Breast epithelium (tissue), 4 donors: ENCODE results near the gene PTGR3. TPM values are rescaled to one million over a fixed set of nuclear protein-coding genes. Genes with fewer than 3 reads are reported as not detected.

Experiments used
- DNase-seq, 2 donors: peaks; one replicate each; pipeline ENCODE4 v3.0.0-alpha.2; 2019; ENCODE audit warnings: low spot score in 2 of 2
- H3K27ac ChIP-seq, 2 donors: fragments of 200-600 bp; sonication (generic) in 1 of 2; one replicate each; pipeline ENCODE4 v1.5.1; 2016 to 2019; ENCODE audit warnings: mild to moderate bottlenecking in 1 of 2
- H3K27me3 ChIP-seq, 2 donors: fragments of 200-600 bp; sonication (generic) in 1 of 2; one replicate each; pipeline versions ENCODE4 v1.5.1 to v1.6.0; 2017 to 2019; ENCODE audit warnings: control low read depth in 1 of 2, mild to moderate bottlenecking in 1 of 2
- H3K36me3 ChIP-seq: fragments of 200-600 bp; one replicate; pipeline ENCODE4 v1.5.1; 2019
- H3K4me1 ChIP-seq, 2 donors: fragments of 200-600 bp; sonication (generic); one replicate each; pipeline ENCODE4 v1.5.1; 2016 to 2019; ENCODE audit warnings: control low read depth in 1 of 2
- H3K4me3 ChIP-seq, 3 donors: fragments of 200-600 bp; sonication (generic); 1 replicate in 2 of 3; 2 replicates in 1 of 3; pipeline ENCODE4 v1.5.1; 2016 to 2019; ENCODE audit warnings: mild to moderate bottlenecking in 3 of 3, moderate library complexity in 2 of 3
- H3K9me3 ChIP-seq, 2 donors: fragments of 200-600 bp; sonication (generic) in 1 of 2; one replicate each; pipeline ENCODE4 v1.5.1; 2016 to 2019; ENCODE audit warnings: control low read depth in 1 of 2
- CTCF ChIP-seq, 3 donors: fragments of 450-650 bp; IDR thresholded peaks; one replicate each; pipeline ENCODE4 v1.5.1; 2016 to 2017; ENCODE audit warnings: antibody characterized with exemption in 3 of 3, mild to moderate bottlenecking in 3 of 3, moderate library complexity in 3 of 3
- POLR2A ChIP-seq: fragments of 450-650 bp; IDR thresholded peaks from one replicate; pipeline ENCODE4 v1.6.1; 2016; ENCODE audit warnings: antibody characterized with exemption, mild to moderate bottlenecking, moderate library complexity
- POLR2AphosphoS5 ChIP-seq, 3 donors: sonication (generic); formaldehyde crosslinking; IDR thresholded peaks; one replicate each; pipeline ENCODE4 v1.6.1; 2017; ENCODE audit warnings: antibody characterized with exemption in 3 of 3
- intact Hi-C: fragments of 100-400 bp; cut with DNase I; formaldehyde crosslinking; loops from one replicate; pipeline ENCODE4 v1.15.1; 2023; ENCODE audit warnings: low total_unique reads
- total RNA-seq, 3 donors: library from RNA; depleted of rRNA; stranded (reverse); fragments of >200 nt; gene quantifications; one replicate each; pipeline ENCODE4 v1.1.0, GENCODE V29; 2016

PTGR3 gene
- 10 to 100 TPM; 21.3 to 32.9 (median 22.9) TPM for total RNA-seq

- Histone ChIP-seq H3K27me3 (no peaks in the 10 kb centered on the region), H3K4me1 (no peaks in the 10 kb centered on the region), H3K36me3 (no peaks in the 10 kb centered on the region), H3K4me3 (peak within 1 kb of the TSS; percentile 90 to 94 (median 93)), H3K9me3 (no peaks in the 10 kb centered on the region), H3K27ac (peak within 1 kb of the TSS; percentile 95 to 99)
- DNase-seq, result peak; percentile 70 to 86
- TF ChIP-seq POLR2A, result no peak
- peak in 1 of 3 donors; percentile 42 for TF ChIP-seq POLR2AphosphoS5 (IDR thresholded peaks at IDR 0.05)
- intact Hi-C loops, result no loop called here
These were observed at the start of gene PTGR3 for GRCh38 chr18:75209129-75209950. Gene PTGR3, minus strand, starts transcription at chr18:75209139. Its CDS starts 81 bp downstream, at chr18:75209058.

- H3K27ac ChIP-seq, result peak overlapping the region; percentile 2 to 19
- no peak for DNase-seq
- H3K27me3 ChIP-seq, result no peaks in the 10 kb centered on the region
- H3K4me3 ChIP-seq, result peak overlapping the region in 1 of 3 donors; percentile 21
- H3K4me1 ChIP-seq, result no peaks in the 10 kb centered on the region
- intact Hi-C loops, result no loop called here
- TF ChIP-seq POLR2AphosphoS5 (IDR thresholded peaks at IDR 0.05) (no peak), POLR2A (no peak), CTCF (IDR thresholded peaks at IDR 0.05) (no peak)
- H3K9me3 ChIP-seq, result no peaks in the 10 kb centered on the region
- no peaks in the 10 kb centered on the region for H3K36me3 ChIP-seq
These were observed 48.7 kb upstream of the PTGR3 start for GRCh38 chr18:75257605-75258004.

GRCh38 chr18:75256376-75256775 is 47.4 kb upstream of the PTGR3 start:
- no peak for TF ChIP-seq POLR2A
- TF ChIP-seq CTCF (IDR thresholded peaks at IDR 0.05), result no peak
- no peak for TF ChIP-seq POLR2AphosphoS5 (IDR thresholded peaks at IDR 0.05)
- H3K4me3 ChIP-seq, result no peak overlapping the region
- intact Hi-C loops, result no loop called here
- no peaks in the 10 kb centered on the region for H3K27me3 ChIP-seq
- no peaks in the 10 kb centered on the region for H3K9me3 ChIP-seq
- DNase-seq, result no peak
- H3K27ac ChIP-seq, result peak overlapping the region; percentile 9 to 21
- no peaks in the 10 kb centered on the region for H3K36me3 ChIP-seq
- H3K4me1 ChIP-seq, result no peaks in the 10 kb centered on the region

GRCh38 chr18:75255094-75255493 is 46.2 kb upstream of the PTGR3 start:
- intact Hi-C loops, result no loop called here

GRCh38 chr18:75253784-75254183 is 44.8 kb upstream of the PTGR3 start:
- H3K9me3 ChIP-seq, result no peaks in the 10 kb centered on the region
- no peaks in the 10 kb centered on the region for H3K36me3 ChIP-seq
- no peaks in the 10 kb centered on the region for H3K27me3 ChIP-seq
- H3K4me3 ChIP-seq, result peak overlapping the region in 1 of 3 donors; percentile 2
- DNase-seq, result no peak
- peak overlapping the region; percentile 41 to 54 for H3K27ac ChIP-seq
- TF ChIP-seq CTCF (IDR thresholded peaks at IDR 0.05) (no peak), POLR2A (no peak), POLR2AphosphoS5 (IDR thresholded peaks at IDR 0.05) (no peak)
- no peaks in the 10 kb centered on the region for H3K4me1 ChIP-seq
- intact Hi-C loops, result no loop called here

More at GRCh38 chr18:75255094-75255493, 46.2 kb upstream of the PTGR3 start:
- Histone ChIP-seq H3K36me3 (no peaks in the 10 kb centered on the region), H3K4me1 (no peaks in the 10 kb centered on the region), H3K9me3 (no peaks in the 10 kb centered on the region), H3K27me3 (no peaks in the 10 kb centered on the region), H3K27ac (peak overlapping the region in 1 of 2 donors; percentile 10), H3K4me3 (no peak overlapping the region)
- TF ChIP-seq POLR2A, result no peak
- no peak for TF ChIP-seq POLR2AphosphoS5 (IDR thresholded peaks at IDR 0.05)
- no peak for TF ChIP-seq CTCF (IDR thresholded peaks at IDR 0.05)
- no peak for DNase-seq
